ENCODE results near the gene DGKG. TPM values are rescaled to one million over a fixed set of nuclear protein-coding genes. Genes with fewer than 3 reads are reported as not detected.

The DGKG gene
- polyA plus RNA-seq, 2 of the 4 experiments (the other 2 are of a cell fraction) = 11.5 to 13.3 TPM

- H3K4me2 ChIP-seq = no peak overlapping the region
- 53% methylated on average over 3 of the region's 3 CpGs for WGBS (ENCODE audit: missing lambda C conversion rate)
- ChIA-PET POLR2A (no interaction called here), CTCF (interaction anchor here (1.2 kb wide), 1 partner anchor 18 kb away, joined by 3 read pairs; no protein-coding TSS in a partner anchor)
- H3K27ac ChIP-seq = no peak overlapping the region
- no peak for ATAC-seq
- H3K4me1 ChIP-seq = no peaks in the 10 kb centered on the region
- TF ChIP-seq RNF2 (IDR thresholded peaks at IDR 0.05; ENCODE audit: borderline replicate concordance, low read depth) (no peak), ESRRA (IDR thresholded peaks at IDR 0.05; ENCODE audit: borderline replicate concordance, low read length) (no peak), SMC3 (IDR thresholded peaks at IDR 0.05) (no peak), NFE2L2 (conservative IDR thresholded peaks at IDR 0.05; ENCODE audit: low read length) (no peak), BHLHE40 (IDR thresholded peaks at IDR 0.05; ENCODE audit: low read depth, low read length) (no peak), MAZ (IDR thresholded peaks at IDR 0.05; ENCODE audit: borderline replicate concordance, low read depth, low read length) (no peak)
- no peak for FAIRE-seq
- no peak for DNase-seq (ENCODE audit: low read depth in 1 of 2, low spot score in 1 of 2)
- no peaks in the 10 kb centered on the region for H3K9me3 ChIP-seq
- H3K4me3 ChIP-seq = no peak overlapping the region
Observed at GRCh38 chr3:186314896-186315295, 47.1 kb downstream of the DGKG start.

DNA sequence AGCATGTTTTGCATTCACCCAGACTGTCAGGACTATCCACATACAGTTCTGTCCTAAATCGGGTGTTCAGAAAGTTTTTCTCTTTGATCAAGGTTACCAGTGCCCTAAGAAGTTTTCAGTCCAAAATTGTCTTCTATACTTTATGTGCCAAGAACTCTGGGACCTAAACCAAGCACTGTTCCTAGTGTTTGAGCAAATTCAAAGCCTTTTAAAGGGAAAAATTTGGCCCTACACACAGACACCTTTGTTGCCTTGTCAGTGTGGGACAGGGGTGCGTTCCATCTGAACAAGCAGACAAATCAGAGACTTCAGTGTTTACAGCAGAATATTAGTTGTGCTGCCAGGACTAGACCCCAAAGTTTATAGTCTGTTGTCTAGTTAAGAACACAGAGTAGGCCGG, 50.6 kb downstream of the DGKG start:
- H3K4me3 ChIP-seq = no peak overlapping the region
- DNase-seq (ENCODE audit: low read depth in 1 of 2, low spot score in 1 of 2) = no peak
- POLR2A ChIA-PET = no interaction called here
- H3K9me3 ChIP-seq = no peaks in the 10 kb centered on the region
- CTCF ChIA-PET = no interaction called here
- H3K4me2 ChIP-seq = no peak overlapping the region
- TF ChIP-seq SREBF2 (IDR thresholded peaks at IDR 0.05) (no peak), RAD21 (conservative IDR thresholded peaks at IDR 0.05 in 1 of 2, IDR thresholded peaks at IDR 0.05 in 1 of 2) (no peak), FOSL2 (IDR thresholded peaks at IDR 0.05) (no peak), FOSL2 (CRISPR knock-in tag; IDR thresholded peaks at IDR 0.05) (no peak), ELK1 (IDR thresholded peaks at IDR 0.05; ENCODE audit: low read depth, low read length) (no peak), HDAC2 (IDR thresholded peaks at IDR 0.05) (no peak), E2F6 (IDR thresholded peaks at IDR 0.05; ENCODE audit: borderline replicate concordance, low read depth) (no peak), NR3C1 (IDR thresholded peaks at IDR 0.05) (no peak), HEYL (CRISPR knock-in tag; IDR thresholded peaks at IDR 0.05) (no peak), MAZ (IDR thresholded peaks at IDR 0.05; ENCODE audit: borderline replicate concordance, low read depth, low read length) (no peak), KDM5A (IDR thresholded peaks at IDR 0.05) (no peak), FOXS1 (CRISPR knock-in tag; IDR thresholded peaks at IDR 0.05) (no peak), TP53 (CRISPR knock-in tag; IDR thresholded peaks at IDR 0.05) (no peak)
- TF ChIP-seq, protein P1, sequence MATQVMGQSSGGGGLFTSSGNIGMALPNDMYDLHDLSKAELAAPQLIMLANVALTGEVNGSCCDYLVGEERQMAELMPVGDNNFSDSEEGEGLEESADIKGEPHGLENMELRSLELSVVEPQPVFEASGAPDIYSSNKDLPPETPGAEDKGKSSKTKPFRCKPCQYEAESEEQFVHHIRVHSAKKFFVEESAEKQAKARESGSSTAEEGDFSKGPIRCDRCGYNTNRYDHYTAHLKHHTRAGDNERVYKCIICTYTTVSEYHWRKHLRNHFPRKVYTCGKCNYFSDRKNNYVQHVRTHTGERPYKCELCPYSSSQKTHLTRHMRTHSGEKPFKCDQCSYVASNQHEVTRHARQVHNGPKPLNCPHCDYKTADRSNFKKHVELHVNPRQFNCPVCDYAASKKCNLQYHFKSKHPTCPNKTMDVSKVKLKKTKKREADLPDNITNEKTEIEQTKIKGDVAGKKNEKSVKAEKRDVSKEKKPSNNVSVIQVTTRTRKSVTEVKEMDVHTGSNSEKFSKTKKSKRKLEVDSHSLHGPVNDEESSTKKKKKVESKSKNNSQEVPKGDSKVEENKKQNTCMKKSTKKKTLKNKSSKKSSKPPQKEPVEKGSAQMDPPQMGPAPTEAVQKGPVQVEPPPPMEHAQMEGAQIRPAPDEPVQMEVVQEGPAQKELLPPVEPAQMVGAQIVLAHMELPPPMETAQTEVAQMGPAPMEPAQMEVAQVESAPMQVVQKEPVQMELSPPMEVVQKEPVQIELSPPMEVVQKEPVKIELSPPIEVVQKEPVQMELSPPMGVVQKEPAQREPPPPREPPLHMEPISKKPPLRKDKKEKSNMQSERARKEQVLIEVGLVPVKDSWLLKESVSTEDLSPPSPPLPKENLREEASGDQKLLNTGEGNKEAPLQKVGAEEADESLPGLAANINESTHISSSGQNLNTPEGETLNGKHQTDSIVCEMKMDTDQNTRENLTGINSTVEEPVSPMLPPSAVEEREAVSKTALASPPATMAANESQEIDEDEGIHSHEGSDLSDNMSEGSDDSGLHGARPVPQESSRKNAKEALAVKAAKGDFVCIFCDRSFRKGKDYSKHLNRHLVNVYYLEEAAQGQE (IDR thresholded peaks at IDR 0.05) = no peak
- FAIRE-seq = no peak
- H3K4me1 ChIP-seq = no peaks in the 10 kb centered on the region
- WGBS (ENCODE audit: missing lambda C conversion rate) = 28% methylated on average over 3 of the region's 3 CpGs
- ATAC-seq = no peak
- H3K27ac ChIP-seq = no peak overlapping the region

- ChIA-PET POLR2A (no interaction called here), CTCF (no interaction called here)
- no peak for ATAC-seq
- TF ChIP-seq NFE2L2 (conservative IDR thresholded peaks at IDR 0.05; ENCODE audit: low read length) = no peak
- no peak for TF ChIP-seq ATOH8 (CRISPR knock-in tag; IDR thresholded peaks at IDR 0.05; ENCODE audit: low read depth)
- no peak for TF ChIP-seq HEYL (CRISPR knock-in tag; IDR thresholded peaks at IDR 0.05)
- no peak for TF ChIP-seq BCL3 (IDR thresholded peaks at IDR 0.05)
- TF ChIP-seq BHLHE40 (IDR thresholded peaks at IDR 0.05; ENCODE audit: low read depth, low read length) = no peak
- TF ChIP-seq POLR2A (IDR thresholded peaks at IDR 0.05; ENCODE audit: low read length) = no peak
- no peak for TF ChIP-seq ZSCAN20 (CRISPR knock-in tag; IDR thresholded peaks at IDR 0.05)
- TF ChIP-seq JUNB (IDR thresholded peaks at IDR 0.05) = no peak
- H3K27ac ChIP-seq = no peak overlapping the region
- no peaks in the 10 kb centered on the region for H3K9me3 ChIP-seq
- DNase-seq (ENCODE audit: low read depth in 1 of 2, low spot score in 1 of 2) = no peak
- H3K4me3 ChIP-seq = no peak overlapping the region
- WGBS (ENCODE audit: missing lambda C conversion rate) = 5% methylated on average over 1 of the region's 1 CpG
- H3K4me1 ChIP-seq = no peaks in the 10 kb centered on the region
- FAIRE-seq = no peak
- H3K4me2 ChIP-seq = no peak overlapping the region
Observed at GRCh38 chr3:186308549-186308948, 53.5 kb downstream of the DGKG start.

All from A549 (cell line).